ENCODE results near the gene MEGF11.

Gene MEGF11

DNA sequence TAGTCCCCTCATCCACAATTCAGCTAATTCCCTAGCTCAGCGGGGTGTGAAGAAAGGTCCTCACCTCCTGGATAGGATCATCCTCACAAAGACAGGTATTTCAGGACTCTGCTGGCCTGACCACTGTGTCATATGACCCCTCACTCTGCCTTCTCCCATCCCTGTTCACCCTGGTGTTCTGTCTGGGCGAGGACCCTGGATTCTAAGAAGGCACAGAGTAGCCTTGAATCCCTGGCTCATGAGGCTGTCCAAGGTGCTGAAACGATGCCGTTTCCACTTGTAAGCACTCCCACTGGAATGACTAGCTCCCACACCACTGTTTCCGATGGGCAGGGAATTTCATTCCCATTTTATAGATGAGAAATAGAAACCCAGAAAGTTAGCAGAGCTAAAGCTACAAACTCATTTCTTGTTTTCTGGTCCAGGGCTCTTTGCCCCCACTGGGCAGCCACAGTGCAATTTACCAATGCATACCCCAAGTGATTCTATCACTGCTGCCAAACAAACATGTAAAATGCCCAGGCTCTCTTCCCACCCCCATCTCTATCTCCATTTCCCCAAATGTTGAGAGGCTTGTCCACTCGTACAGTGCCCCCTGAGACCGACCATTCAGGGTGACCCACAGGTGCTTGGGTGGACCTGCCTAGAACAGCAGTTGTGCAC lies 301.0 kb downstream of the MEGF11 start:
- TF ChIP-seq, protein P1, sequence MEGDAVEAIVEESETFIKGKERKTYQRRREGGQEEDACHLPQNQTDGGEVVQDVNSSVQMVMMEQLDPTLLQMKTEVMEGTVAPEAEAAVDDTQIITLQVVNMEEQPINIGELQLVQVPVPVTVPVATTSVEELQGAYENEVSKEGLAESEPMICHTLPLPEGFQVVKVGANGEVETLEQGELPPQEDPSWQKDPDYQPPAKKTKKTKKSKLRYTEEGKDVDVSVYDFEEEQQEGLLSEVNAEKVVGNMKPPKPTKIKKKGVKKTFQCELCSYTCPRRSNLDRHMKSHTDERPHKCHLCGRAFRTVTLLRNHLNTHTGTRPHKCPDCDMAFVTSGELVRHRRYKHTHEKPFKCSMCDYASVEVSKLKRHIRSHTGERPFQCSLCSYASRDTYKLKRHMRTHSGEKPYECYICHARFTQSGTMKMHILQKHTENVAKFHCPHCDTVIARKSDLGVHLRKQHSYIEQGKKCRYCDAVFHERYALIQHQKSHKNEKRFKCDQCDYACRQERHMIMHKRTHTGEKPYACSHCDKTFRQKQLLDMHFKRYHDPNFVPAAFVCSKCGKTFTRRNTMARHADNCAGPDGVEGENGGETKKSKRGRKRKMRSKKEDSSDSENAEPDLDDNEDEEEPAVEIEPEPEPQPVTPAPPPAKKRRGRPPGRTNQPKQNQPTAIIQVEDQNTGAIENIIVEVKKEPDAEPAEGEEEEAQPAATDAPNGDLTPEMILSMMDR (IDR thresholded peaks at IDR 0.05; ENCODE audit: insufficient read depth, missing control alignments) = no peak
- FAIRE-seq = no peak
- DNase-seq (ENCODE audit: insufficient read length, low spot score) = no peak

DNA sequence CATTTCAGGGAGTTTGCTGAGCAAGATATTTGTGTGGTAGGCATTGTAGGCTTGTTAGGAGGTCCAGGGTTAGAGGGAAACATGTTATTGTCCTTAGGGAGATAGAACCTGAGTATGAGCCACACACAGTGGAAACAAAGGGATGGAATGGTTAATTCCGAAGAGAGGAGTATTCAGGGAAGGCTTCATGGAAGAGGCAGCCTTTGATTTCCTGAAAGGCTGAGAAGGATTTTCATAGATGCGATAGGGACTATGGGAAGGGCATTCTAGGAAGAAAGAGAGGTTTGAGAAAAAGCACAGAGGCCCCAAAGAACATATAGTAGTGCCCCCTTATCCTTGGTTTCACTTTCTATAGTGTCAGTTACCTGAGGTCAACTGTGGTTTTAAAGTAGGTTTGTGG lies 302.5 kb downstream of the MEGF11 start:
- no peak for DNase-seq (ENCODE audit: insufficient read length, low spot score)
- FAIRE-seq = no peak
- TF ChIP-seq, protein P1 (IDR thresholded peaks at IDR 0.05; ENCODE audit: insufficient read depth, missing control alignments) = no peak

DNA sequence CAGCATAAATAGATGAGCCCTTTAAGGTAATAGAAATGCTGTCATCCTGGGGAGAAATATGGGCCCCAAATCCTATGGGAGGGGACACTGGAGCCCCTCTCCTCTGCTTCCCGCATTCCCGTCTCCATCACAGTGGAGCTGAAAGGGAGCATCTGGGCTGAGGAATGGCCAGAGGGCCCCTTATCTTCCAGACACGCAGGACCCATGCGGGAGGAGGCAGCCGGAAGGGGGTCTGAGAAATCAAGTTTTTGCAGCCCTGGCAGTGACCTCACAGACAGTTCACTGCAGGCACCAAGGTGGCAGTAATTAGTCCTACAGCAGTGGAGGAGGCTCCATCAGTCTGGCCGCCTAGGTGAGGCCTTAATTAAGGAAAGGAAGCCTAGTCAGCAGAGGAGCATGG lies 304.1 kb downstream of the MEGF11 start:
- TF ChIP-seq, protein P1 (IDR thresholded peaks at IDR 0.05; ENCODE audit: insufficient read depth, missing control alignments) = no peak
- DNase-seq (ENCODE audit: insufficient read length, low spot score) (no peak), FAIRE-seq (no peak)

DNA sequence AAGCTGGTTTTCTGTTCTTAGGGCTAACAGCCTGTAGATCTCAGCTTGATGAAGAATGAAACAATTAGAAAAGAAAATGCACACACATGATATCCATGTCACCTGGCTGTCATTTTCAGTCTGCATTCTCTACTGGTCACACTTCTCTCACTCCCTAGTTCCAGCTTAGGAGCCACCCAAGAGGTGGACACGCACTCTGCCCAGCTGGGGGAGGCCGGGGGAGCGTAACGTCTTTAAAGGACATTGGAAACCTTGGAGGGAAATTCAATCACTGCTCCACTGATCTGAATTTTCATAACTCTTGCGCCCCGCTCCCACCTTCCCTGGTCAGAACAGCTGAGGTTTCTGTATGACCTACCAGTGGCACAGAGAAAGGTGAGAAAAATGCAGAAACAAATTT lies 304.5 kb downstream of the MEGF11 start:
- TF ChIP-seq, protein P1 (IDR thresholded peaks at IDR 0.05; ENCODE audit: insufficient read depth, missing control alignments) = no peak
- DNase-seq (ENCODE audit: insufficient read length, low spot score) = no peak
- no peak for FAIRE-seq

DNA sequence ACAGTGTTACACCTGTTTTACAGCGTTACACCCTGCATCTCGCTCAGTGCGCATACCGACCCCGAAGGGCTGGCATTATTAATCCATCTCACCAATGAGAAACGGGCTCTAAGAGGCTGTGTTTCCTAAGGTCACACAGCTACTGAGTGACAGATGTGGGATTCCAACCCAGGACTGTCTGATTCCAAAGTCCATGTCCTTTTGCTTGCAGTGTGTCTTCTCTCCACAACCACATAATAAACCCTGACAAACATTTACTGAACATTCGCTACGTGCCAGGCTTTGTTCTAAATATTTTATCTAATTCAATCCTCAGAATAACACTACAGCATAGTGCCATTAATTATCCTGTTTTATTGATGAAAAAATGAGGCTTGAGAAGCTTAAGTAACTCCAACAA lies 305.2 kb downstream of the MEGF11 start:
- FAIRE-seq = no peak
- TF ChIP-seq, protein P1 (IDR thresholded peaks at IDR 0.05; ENCODE audit: insufficient read depth, missing control alignments) = no peak
- no peak for DNase-seq (ENCODE audit: insufficient read length, low spot score)

DNA sequence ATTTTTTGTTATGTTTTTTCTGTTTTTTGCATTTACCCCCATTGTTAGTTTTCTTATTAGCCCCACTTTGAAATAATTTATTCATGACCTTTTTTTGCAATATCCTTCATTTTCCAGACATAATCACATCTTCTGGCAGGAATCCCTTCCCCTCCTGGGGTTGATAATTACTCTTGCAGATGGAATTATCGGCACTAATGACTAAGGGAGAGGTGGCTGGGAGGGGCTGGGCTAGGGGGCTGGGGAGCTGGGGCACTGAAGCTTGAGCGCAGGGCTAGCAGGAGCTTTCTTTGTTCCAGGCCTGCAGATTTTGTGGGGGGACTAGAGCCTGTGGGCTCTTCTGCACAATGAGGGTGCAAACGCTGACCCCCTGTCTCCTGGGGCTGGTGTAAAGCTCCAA lies 306.5 kb downstream of the MEGF11 start:
- TF ChIP-seq, protein P1 (IDR thresholded peaks at IDR 0.05; ENCODE audit: insufficient read depth, missing control alignments) = no peak
- DNase-seq (ENCODE audit: insufficient read length, low spot score) (no peak), FAIRE-seq (no peak)

DNA sequence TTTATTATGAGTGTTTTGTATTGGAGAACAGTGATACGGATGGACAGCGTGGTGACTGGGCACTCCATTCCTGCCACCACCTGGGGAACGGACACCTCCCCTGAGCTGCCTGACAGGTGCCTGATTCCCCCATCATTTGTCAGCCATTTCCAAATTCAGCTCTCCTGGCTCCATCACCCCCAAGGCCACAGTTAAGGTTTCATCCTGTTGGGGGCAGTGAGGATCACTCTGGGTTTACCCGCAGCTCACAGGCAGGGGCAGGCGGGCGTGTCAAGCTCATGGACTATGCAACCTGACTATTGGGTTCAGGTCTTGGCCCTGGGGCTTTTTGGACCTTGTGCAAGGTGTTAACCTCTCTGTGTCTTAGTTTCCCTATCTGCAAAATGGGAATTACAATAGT lies 307.9 kb downstream of the MEGF11 start:
- FAIRE-seq (no peak), DNase-seq (ENCODE audit: insufficient read length, low spot score) (no peak)
- TF ChIP-seq, protein P1 (IDR thresholded peaks at IDR 0.05; ENCODE audit: insufficient read depth, missing control alignments) = no peak

All from D721Med (cell line).